MM.1S (cell line): Measurements from ENCODE around the gene ST7.

Experiments used
- DNase-seq: peaks from one replicate; pipeline ENCODE4 v3.0.0-alpha.2; 2015
- H2AFZ ChIP-seq: fragments of 300-600 bp; sonication (generic); 2 replicates; pipeline ENCODE4 v1.6.0; 2016; ENCODE audit warnings: antibody characterized with exemption, low read length
- H3F3A ChIP-seq: fragments of 300-600 bp; sonication (generic); 2 replicates; pipeline ENCODE4 v1.6.1; 2016; ENCODE audit warnings: mild to moderate bottlenecking, antibody characterized with exemption, low read length, moderate library complexity, mixed read lengths; ENCODE audit not compliant: insufficient read depth
- H3K27ac ChIP-seq: fragments of 300-600 bp; sonication (generic); 2 replicates; pipeline ENCODE4 v1.5.1; 2016; ENCODE audit warnings: mild to moderate bottlenecking, low read length
- H3K27me3 ChIP-seq: fragments of 300-600 bp; sonication (generic); replicated peaks from 2 replicates; pipeline ENCODE4 v1.6.0; 2016; ENCODE audit warnings: low read length; ENCODE audit not compliant: insufficient read depth
- H3K36me3 ChIP-seq: fragments of 300-600 bp; sonication (generic); replicated peaks from 2 replicates; pipeline ENCODE4 v1.6.1; 2016; ENCODE audit warnings: mild to moderate bottlenecking, low read length, mixed read lengths; ENCODE audit not compliant: insufficient read depth
- H3K4me1 ChIP-seq: fragments of 300-600 bp; sonication (generic); 2 replicates; pipeline ENCODE4 v1.6.1; 2016; ENCODE audit warnings: low read length, mixed read lengths
- H3K4me2 ChIP-seq: fragments of 300-600 bp; sonication (generic); 2 replicates; pipeline ENCODE4 v1.6.0; 2016; ENCODE audit warnings: low read depth, low read length
- H3K4me3 ChIP-seq: fragments of 300-600 bp; sonication (generic); 2 replicates; pipeline ENCODE4 v1.5.1; 2016; ENCODE audit warnings: low read length, mixed read lengths
- H3K79me2 ChIP-seq: fragments of 300-600 bp; sonication (generic); 2 replicates; pipeline ENCODE4 v1.6.1; 2016; ENCODE audit warnings: mixed run types, low read length, mixed read lengths
- H3K9ac ChIP-seq: fragments of 300-600 bp; sonication (generic); 2 replicates; pipeline ENCODE4 v1.6.1; 2016; ENCODE audit warnings: low read length, mixed read lengths
- H3K9me2 ChIP-seq: fragments of 300-600 bp; sonication (generic); replicated peaks from 2 replicates; pipeline ENCODE4 v1.6.1; 2016; ENCODE audit warnings: mild to moderate bottlenecking, low read length, mixed read lengths; ENCODE audit not compliant: insufficient read depth
- H3K9me3 ChIP-seq: fragments of 300-600 bp; sonication (generic); replicated peaks from 2 replicates; pipeline ENCODE4 v1.6.1; 2016; ENCODE audit warnings: mild to moderate bottlenecking, low read length, mixed read lengths; ENCODE audit not compliant: insufficient read depth
- H4K20me1 ChIP-seq: fragments of 300-600 bp; sonication (generic); 2 replicates; pipeline ENCODE4 v1.6.1; 2016; ENCODE audit warnings: mild to moderate bottlenecking, low read length, moderate library complexity, mixed read lengths; ENCODE audit not compliant: insufficient read depth
- CTCF ChIP-seq: fragments of 300-600 bp; sonication (generic); IDR thresholded peaks from 2 replicates; pipeline ENCODE4 v1.5.1; 2016; ENCODE audit warnings: antibody characterized with exemption, low read length, mixed read lengths
- EZH2 ChIP-seq: fragments of 300-600 bp; sonication (generic); optimal IDR thresholded peaks from 2 replicates; pipeline ENCODE3; 2017; ENCODE audit warnings: low read depth, mild to moderate bottlenecking, antibody characterized with exemption, low read length, mixed read lengths
- EZH2phosphoT487 ChIP-seq: fragments of 300-600 bp; sonication (generic); IDR thresholded peaks from 2 replicates; pipeline ENCODE4 v1.6.1; 2018; ENCODE audit warnings: antibody characterized with exemption, low read length

The ST7 gene

GRCh38 chr7:117264716-117265115 lies 311.4 kb downstream of the ST7 start:
- Histone ChIP-seq H3K27me3 (no peaks in the 10 kb centered on the region), H3F3A (no peaks in the 10 kb centered on the region), H3K4me3 (no peak overlapping the region), H3K79me2 (no peaks in the 10 kb centered on the region), H3K27ac (no peak overlapping the region), H3K9ac (no peak overlapping the region), H3K36me3 (no peaks in the 10 kb centered on the region), H2AFZ (no peak overlapping the region), H3K4me1 (peaks cover 3% of the 10 kb centered on the region), H3K9me3 (no peaks in the 10 kb centered on the region), H3K4me2 (no peak overlapping the region), H3K9me2 (no peaks in the 10 kb centered on the region), H4K20me1 (no peaks in the 10 kb centered on the region)
- no peak for TF ChIP-seq EZH2
- no peak for TF ChIP-seq EZH2phosphoT487
- no peak for TF ChIP-seq CTCF
- DNase-seq, result no peak

DNA sequence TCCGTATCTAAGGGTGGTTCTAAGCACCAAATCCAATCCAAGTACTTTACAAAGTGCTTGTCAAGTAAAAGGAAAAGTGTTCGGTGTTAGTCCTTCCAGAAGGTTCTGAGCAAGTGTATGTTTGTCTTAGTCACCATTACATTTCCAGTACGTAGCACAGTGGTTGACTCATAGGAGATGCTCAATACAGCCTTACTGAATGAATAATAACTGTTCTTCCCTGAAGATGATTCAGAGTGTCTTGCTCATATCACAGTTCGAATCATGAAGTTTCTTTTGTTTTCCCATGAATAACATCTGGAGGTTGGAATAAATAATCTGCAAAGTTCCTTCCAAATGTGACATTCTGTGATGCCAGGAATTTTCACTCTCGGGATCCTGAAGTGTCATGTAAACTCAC lies 316.1 kb downstream of the ST7 start:
- Histone ChIP-seq H3F3A (no peaks in the 10 kb centered on the region), H3K4me2 (no peak overlapping the region), H3K4me1 (no peaks in the 10 kb centered on the region), H3K79me2 (no peaks in the 10 kb centered on the region), H3K27ac (no peak overlapping the region), H3K9me2 (no peaks in the 10 kb centered on the region), H3K9ac (no peak overlapping the region), H3K4me3 (no peak overlapping the region), H3K36me3 (no peaks in the 10 kb centered on the region), H4K20me1 (no peaks in the 10 kb centered on the region), H2AFZ (no peak overlapping the region), H3K27me3 (no peaks in the 10 kb centered on the region), H3K9me3 (no peaks in the 10 kb centered on the region)
- no peak for DNase-seq
- no peak for TF ChIP-seq EZH2

- Histone ChIP-seq H3K27ac (no peak overlapping the region), H4K20me1 (no peaks in the 10 kb centered on the region), H3K27me3 (no peaks in the 10 kb centered on the region), H3K9me2 (no peaks in the 10 kb centered on the region), H3K9me3 (no peaks in the 10 kb centered on the region), H3F3A (no peaks in the 10 kb centered on the region), H3K9ac (no peak overlapping the region), H3K4me1 (no peaks in the 10 kb centered on the region), H3K79me2 (no peaks in the 10 kb centered on the region), H3K36me3 (no peaks in the 10 kb centered on the region), H3K4me2 (no peak overlapping the region), H3K4me3 (no peak overlapping the region), H2AFZ (no peak overlapping the region)
- no peak for TF ChIP-seq CTCF
- no peak for TF ChIP-seq EZH2phosphoT487
- no peak for TF ChIP-seq EZH2
- no peak for DNase-seq
Observed at GRCh38 chr7:117269886-117270285, 316.6 kb downstream of the ST7 start.

GRCh38 chr7:117270371-117270770 lies 317.1 kb downstream of the ST7 start:
- Histone ChIP-seq H3K9me3 (no peaks in the 10 kb centered on the region), H3K9ac (no peak overlapping the region), H3K4me3 (no peak overlapping the region), H3K27ac (no peak overlapping the region), H3K27me3 (no peaks in the 10 kb centered on the region), H3K9me2 (no peaks in the 10 kb centered on the region), H3K4me1 (no peaks in the 10 kb centered on the region), H3F3A (no peaks in the 10 kb centered on the region), H4K20me1 (no peaks in the 10 kb centered on the region), H2AFZ (no peak overlapping the region), H3K79me2 (no peaks in the 10 kb centered on the region), H3K4me2 (no peak overlapping the region), H3K36me3 (no peaks in the 10 kb centered on the region)
- TF ChIP-seq CTCF (no peak), EZH2 (no peak), EZH2phosphoT487 (no peak)
- DNase-seq, result no peak
